CD4-positive, alpha-beta memory T cell (primary cell): ENCODE measurements around the gene LAMA3. TPM values are rescaled to one million over a fixed set of nuclear protein-coding genes. Genes with fewer than 3 reads are reported as not detected.
A peak's percentile ranks its signal among the peaks of the same experiment; 100 is the strongest.

Experiments
- CTCF ChIA-PET: fragments of 350-600 bp; sonication (Branson Sonifier 250); formaldehyde crosslinking; loops from one replicate; lab custom pipeline; 2021; ENCODE audit warnings: inconsistent platforms; ENCODE audit not compliant: partially characterized antibody; lab: Charles Lee
- POLR2A ChIA-PET: fragments of 350-600 bp; sonication (Branson Sonifier 250); formaldehyde crosslinking; loops from one replicate; lab custom pipeline; 2021; ENCODE audit not compliant: partially characterized antibody; lab: Charles Lee
- DNase-seq, 5 donors: peaks; one replicate each; pipeline versions ENCODE4 v3.0.0 to v3.0.0-alpha.2; 2020 to 2022; ENCODE audit warnings: mixed read lengths in 1 of 5
- H3K27ac ChIP-seq: one replicate; pipeline ENCODE4 v1.7.0; 2013; ENCODE audit warnings: low read depth, low read length
- H3K27me3 ChIP-seq: 2 replicates; pipeline ENCODE4 v1.7.0; 2013; ENCODE audit warnings: mild to moderate bottlenecking, low read length, moderate library complexity; ENCODE audit not compliant: insufficient read depth
- H3K36me3 ChIP-seq: 2 replicates; pipeline ENCODE4 v1.7.0; 2013; ENCODE audit warnings: mild to moderate bottlenecking, low read length, moderate library complexity; ENCODE audit not compliant: insufficient read depth
- H3K4me1 ChIP-seq: 2 replicates; pipeline ENCODE4 v1.7.0; 2013; ENCODE audit warnings: mild to moderate bottlenecking, low read length, moderate library complexity; ENCODE audit not compliant: insufficient read depth
- H3K4me3 ChIP-seq, 2 donors: one replicate each; pipeline ENCODE4 v1.7.0; 2013; ENCODE audit warnings: low read length in 2 of 2, mild to moderate bottlenecking in 1 of 2
- H3K9me3 ChIP-seq, 2 donors: one replicate each; pipeline ENCODE4 v1.7.0; 2013; ENCODE audit warnings: low read length in 2 of 2, control low read depth in 1 of 2; ENCODE audit not compliant: control insufficient read depth in 1 of 2
- H3K27ac Mint-ChIP-seq, 7 donors: one replicate each; pipeline ENCODE4 v1.8.0; 2020 to 2021; ENCODE audit warnings: mixed read lengths in 7 of 7, mild to moderate bottlenecking in 6 of 7, inconsistent platforms in 3 of 7, moderate library complexity in 3 of 7
- H3K27me3 Mint-ChIP-seq, 2 donors: one replicate each; pipeline ENCODE4 v1.8.0; 2020 to 2021; ENCODE audit warnings: mixed read lengths in 2 of 2
- H3K36me3 Mint-ChIP-seq, 2 donors: one replicate each; pipeline ENCODE4 v1.8.0; 2020 to 2021; ENCODE audit warnings: mixed read lengths in 2 of 2, inconsistent platforms in 1 of 2, mild to moderate bottlenecking in 1 of 2
- H3K4me1 Mint-ChIP-seq, 4 donors: one replicate each; pipeline ENCODE4 v1.8.0; 2020 to 2021; ENCODE audit warnings: mixed read lengths in 4 of 4, mild to moderate bottlenecking in 1 of 4
- H3K4me3 Mint-ChIP-seq, 8 donors: one replicate each; pipeline ENCODE4 v1.8.0; 2020 to 2021; ENCODE audit warnings: mixed read lengths in 8 of 8, mild to moderate bottlenecking in 7 of 8, moderate library complexity in 6 of 8, inconsistent platforms in 3 of 8
- H3K9me3 Mint-ChIP-seq, 8 donors: one replicate each; pipeline ENCODE4 v1.8.0; 2020 to 2021; ENCODE audit warnings: mixed read lengths in 8 of 8, mild to moderate bottlenecking in 5 of 8, inconsistent platforms in 3 of 8, moderate library complexity in 1 of 8
- intact Hi-C: fragments of 100-400 bp; cut with micrococcal nuclease; formaldehyde crosslinking; loops from one replicate; pipeline ENCODE4 v1.15.1; 2023
- polyA plus RNA-seq, 2 donors: library from polyadenylated mRNA; unstranded; fragments of 300-500 nt; fragmentation: Illumina TruSeq; gene quantifications; one replicate each; pipeline ENCODE4 v1.2.3, GENCODE V29; 2021
- total RNA-seq, 2 experiments: library from RNA; stranded (reverse); gene quantifications; one replicate each; pipeline ENCODE4 v1.2.3, GENCODE V29; 2021

The LAMA3 gene
- total and polyA plus RNA-seq, 4 experiments from 2014 or later: not detected

GRCh38 chr18:23992941-23993280, 303.7 kb downstream of the LAMA3 start:
- Mint-ChIP-seq H3K27ac (peak overlapping the region; percentile 86 to 100 (median 99)), H3K36me3 (peaks cover 10 to 20% of the 10 kb centered on the region in 2 donors), H3K4me1 (peaks cover 47 to 88% (median 62%) of the 10 kb centered on the region in 4 donors), H3K27me3 (no peaks in the 10 kb centered on the region), H3K9me3 (peaks cover 0 to 2% (median 0%) of the 10 kb centered on the region in 8 donors), H3K4me3 (peak overlapping the region; percentile 85 to 96 (median 92))
- H3K36me3 ChIP-seq: peaks cover 5% of the 10 kb centered on the region
- intact Hi-C loops: loop anchor here (1.0 kb wide), 3 partner anchors 8 to 23 kb away; no protein-coding TSS in a partner anchor
- POLR2A ChIA-PET: interaction anchor here (0.9 to 7.6 kb wide), 14 partner anchors 9 to 122 kb away, joined by 3 to 155 read pairs (median 6); partner anchors contain the start of gene TTC39C
- CTCF ChIA-PET: interaction anchor here (1.1 to 2.9 kb wide), 8 partner anchors 8 to 74 kb away, joined by 3 to 14 read pairs (median 8); no protein-coding TSS in a partner anchor
- DNase-seq: no peak
- H3K4me3 ChIP-seq: peak overlapping the region; percentile 38 to 70
- no peaks in the 10 kb centered on the region for H3K9me3 ChIP-seq
- H3K27ac ChIP-seq: peak overlapping the region; percentile 78
- peaks cover 96% of the 10 kb centered on the region for H3K4me1 ChIP-seq
- no peaks in the 10 kb centered on the region for H3K27me3 ChIP-seq

DNA sequence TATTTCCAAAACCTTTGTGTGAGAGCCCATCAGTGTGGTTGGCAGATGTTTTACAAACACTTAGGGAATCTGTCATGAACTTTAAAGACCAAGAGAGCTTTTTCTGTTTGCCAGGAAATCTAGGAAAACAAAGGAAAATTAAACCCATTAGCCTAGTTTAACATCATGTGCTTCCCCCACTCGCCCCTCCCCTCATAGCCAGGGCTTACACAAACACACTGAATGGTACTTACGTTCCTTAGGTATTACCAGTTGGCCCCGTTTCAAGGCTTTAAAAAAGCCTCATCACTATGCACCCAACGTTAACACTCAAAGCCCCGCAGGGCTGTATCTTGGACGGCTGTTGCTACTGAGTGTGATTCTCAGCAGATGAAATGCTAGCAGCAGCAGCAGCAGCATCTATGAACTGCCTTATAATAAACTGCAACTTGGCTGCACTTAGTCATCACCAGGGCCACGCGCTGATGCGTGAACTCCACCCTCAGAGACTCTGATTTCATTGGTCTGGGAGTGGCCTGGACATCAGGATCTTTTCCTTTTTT, 305.2 kb downstream of the LAMA3 start:
- Mint-ChIP-seq H3K27me3 (no peaks in the 10 kb centered on the region), H3K4me1 (peaks cover 49 to 91% (median 63%) of the 10 kb centered on the region in 4 donors), H3K27ac (peak overlapping the region; percentile 86 to 98 (median 96)), H3K9me3 (no peaks in the 10 kb centered on the region), H3K36me3 (peaks cover 10 to 18% of the 10 kb centered on the region in 2 donors), H3K4me3 (peak overlapping the region; percentile 82 to 96 (median 91))
- POLR2A ChIA-PET: interaction anchor here (0.7 to 7.6 kb wide), 9 partner anchors 8 to 160 kb away, joined by 3 to 155 read pairs (median 9); partner anchors contain the start of gene TTC39C
- CTCF ChIA-PET: interaction anchor here (1.0 to 2.9 kb wide), 7 partner anchors 14 to 76 kb away, joined by 3 to 14 read pairs (median 8); no protein-coding TSS in a partner anchor
- Histone ChIP-seq H3K9me3 (no peaks in the 10 kb centered on the region), H3K36me3 (peaks cover 5% of the 10 kb centered on the region), H3K4me3 (peak overlapping the region; percentile 49 to 70), H3K27me3 (no peaks in the 10 kb centered on the region), H3K4me1 (peaks cover 94% of the 10 kb centered on the region), H3K27ac (peak overlapping the region; percentile 78)
- intact Hi-C loops: loop anchor here (1.0 kb wide), 1 partner anchor 15 kb away; no protein-coding TSS in a partner anchor
- DNase-seq: peak; percentile 61 to 81 (median 66)

DNA sequence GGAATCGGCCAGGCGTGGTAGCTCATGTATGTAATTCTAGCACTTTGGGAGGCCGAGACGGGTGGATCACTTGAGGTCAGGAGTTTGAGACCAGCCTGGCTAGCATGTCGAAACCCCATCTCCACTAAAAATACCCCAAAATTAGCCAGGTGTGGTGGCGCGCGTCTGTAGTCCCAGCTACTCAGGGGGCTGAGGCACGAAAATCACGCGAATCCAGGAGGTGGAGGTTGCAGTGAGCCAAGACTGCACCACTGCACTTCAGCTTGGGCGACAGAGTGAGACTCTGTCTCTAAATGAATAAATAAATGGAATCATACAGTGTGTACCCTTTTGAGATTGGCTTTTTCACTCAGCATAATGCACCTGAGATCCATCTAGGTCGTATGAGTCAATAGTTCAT, 305.9 kb downstream of the LAMA3 start:
- ChIA-PET POLR2A (interaction anchor here (0.8 to 7.6 kb wide), 4 partner anchors 17 to 69 kb away, joined by 3 to 155 read pairs (median 126); partner anchors contain the start of gene TTC39C), CTCF (interaction anchor here (1.0 to 1.1 kb wide), 2 partner anchors 75 to 76 kb away, joined by 3 read pairs; no protein-coding TSS in a partner anchor)
- H3K4me1 ChIP-seq: peaks cover 95% of the 10 kb centered on the region
- H3K27me3 ChIP-seq: no peaks in the 10 kb centered on the region
- H3K4me3 ChIP-seq: peak overlapping the region in 1 of 2 donors; percentile 2
- peaks cover 3 to 18% of the 10 kb centered on the region in 2 donors for H3K36me3 Mint-ChIP-seq
- no peaks in the 10 kb centered on the region for H3K27me3 Mint-ChIP-seq
- intact Hi-C loops: no loop called here
- no peak for DNase-seq
- no peaks in the 10 kb centered on the region for H3K9me3 ChIP-seq
- H3K4me1 Mint-ChIP-seq: peaks cover 49 to 91% (median 62%) of the 10 kb centered on the region in 4 donors
- H3K27ac ChIP-seq: peak overlapping the region; percentile 78
- H3K9me3 Mint-ChIP-seq: no peaks in the 10 kb centered on the region
- H3K4me3 Mint-ChIP-seq: peak overlapping the region; percentile 60 to 96 (median 90)
- peaks cover 5% of the 10 kb centered on the region for H3K36me3 ChIP-seq
- H3K27ac Mint-ChIP-seq: peak overlapping the region; percentile 82 to 98 (median 86)

DNA sequence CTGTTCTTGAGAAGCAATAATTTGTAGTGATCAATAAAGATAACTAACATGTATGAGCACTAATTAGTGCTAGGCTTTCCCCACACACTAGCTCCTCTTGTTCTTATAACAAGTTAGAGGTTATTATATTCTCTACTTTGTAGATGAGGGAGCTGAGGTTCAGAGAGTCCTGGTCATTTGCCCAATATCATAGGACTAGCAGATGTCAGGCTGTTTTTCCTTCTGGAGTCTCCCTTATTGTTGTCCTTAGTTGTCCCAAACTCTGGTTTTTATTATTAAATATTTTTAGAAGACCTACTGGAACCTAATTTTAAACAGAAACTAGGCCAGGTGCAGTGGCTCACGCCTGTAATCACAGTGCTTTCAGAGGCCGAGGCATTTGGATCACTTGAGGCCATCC, 308.8 kb downstream of the LAMA3 start:
- Histone ChIP-seq H3K4me1 (peaks cover 96% of the 10 kb centered on the region), H3K27ac (peak overlapping the region; percentile 3), H3K4me3 (no peak overlapping the region), H3K36me3 (peaks cover 5% of the 10 kb centered on the region), H3K9me3 (no peaks in the 10 kb centered on the region), H3K27me3 (no peaks in the 10 kb centered on the region)
- H3K4me1 Mint-ChIP-seq: peaks cover 54 to 90% (median 65%) of the 10 kb centered on the region in 4 donors
- intact Hi-C loops: no loop called here
- CTCF ChIA-PET: interaction anchor here (0.6 to 7.0 kb wide), 10 partner anchors 10 to 124 kb away, joined by 3 to 80 read pairs (median 5); no protein-coding TSS in a partner anchor
- no peak for DNase-seq
- H3K4me3 Mint-ChIP-seq: peak overlapping the region in 7 of 8 donors; percentile 66 to 77 (median 72)
- H3K9me3 Mint-ChIP-seq: no peaks in the 10 kb centered on the region
- H3K27me3 Mint-ChIP-seq: no peaks in the 10 kb centered on the region
- POLR2A ChIA-PET: interaction anchor here (1.4 to 7.9 kb wide), 8 partner anchors 12 to 29 kb away, joined by 3 to 112 read pairs (median 8); partner anchors contain the start of gene TTC39C
- peaks cover 8 to 16% of the 10 kb centered on the region in 2 donors for H3K36me3 Mint-ChIP-seq
- peak overlapping the region in 6 of 7 donors; percentile 80 to 90 (median 86) for H3K27ac Mint-ChIP-seq

- Mint-ChIP-seq H3K27ac (peak overlapping the region; percentile 86 to 99 (median 96)), H3K36me3 (peaks cover 12 to 14% of the 10 kb centered on the region in 2 donors), H3K9me3 (no peaks in the 10 kb centered on the region), H3K4me3 (peak overlapping the region; percentile 11 to 94 (median 84)), H3K4me1 (peaks cover 58 to 93% (median 69%) of the 10 kb centered on the region in 4 donors), H3K27me3 (no peaks in the 10 kb centered on the region)
- ChIA-PET CTCF (interaction anchor here (0.6 to 7.0 kb wide), 14 partner anchors 9 to 123 kb away, joined by 3 to 80 read pairs (median 4); no protein-coding TSS in a partner anchor), POLR2A (interaction anchor here (0.7 to 7.9 kb wide), 10 partner anchors 9 to 35 kb away, joined by 3 to 112 read pairs (median 8); partner anchors contain the start of gene TTC39C)
- H3K4me1 ChIP-seq: peaks cover 97% of the 10 kb centered on the region
- no peaks in the 10 kb centered on the region for H3K27me3 ChIP-seq
- H3K36me3 ChIP-seq: peaks cover 5% of the 10 kb centered on the region
- H3K9me3 ChIP-seq: no peaks in the 10 kb centered on the region
- peak overlapping the region; percentile 74 for H3K27ac ChIP-seq
- H3K4me3 ChIP-seq: no peak overlapping the region
- DNase-seq: no peak
- intact Hi-C loops: no loop called here
These were observed 309.6 kb downstream of the LAMA3 start for GRCh38 chr18:23998820-23999219.

GRCh38 chr18:24000613-24001490, 311.6 kb downstream of the LAMA3 start:
- Mint-ChIP-seq H3K27me3 (no peaks in the 10 kb centered on the region), H3K36me3 (peaks cover 9 to 11% of the 10 kb centered on the region in 2 donors), H3K27ac (peak overlapping the region; percentile 86 to 99 (median 96)), H3K4me3 (peak overlapping the region; percentile 69 to 94 (median 86)), H3K9me3 (no peaks in the 10 kb centered on the region), H3K4me1 (peaks cover 59 to 87% (median 73%) of the 10 kb centered on the region in 4 donors)
- POLR2A ChIA-PET: interaction anchor here (0.8 to 7.9 kb wide), 12 partner anchors 8 to 82 kb away, joined by 3 to 112 read pairs (median 6); partner anchors contain the start of gene TTC39C
- H3K36me3 ChIP-seq: peaks cover 5% of the 10 kb centered on the region
- H3K27ac ChIP-seq: peak overlapping the region; percentile 74
- peaks cover 98% of the 10 kb centered on the region for H3K4me1 ChIP-seq
- intact Hi-C loops: loop anchor here (1.0 to 2.0 kb wide), 3 partner anchors 9 to 82 kb away; no protein-coding TSS in a partner anchor
- no peaks in the 10 kb centered on the region for H3K27me3 ChIP-seq
- no peaks in the 10 kb centered on the region for H3K9me3 ChIP-seq
- peak overlapping the region; percentile 30 to 42 for H3K4me3 ChIP-seq
- CTCF ChIA-PET: interaction anchor here (1.1 to 7.0 kb wide), 7 partner anchors 8 to 82 kb away, joined by 3 to 80 read pairs (median 5); no protein-coding TSS in a partner anchor
- peak in 4 of 5 donors; percentile 40 to 67 (median 48) for DNase-seq
